ENCODE results near the gene OTUD7B.

The OTUD7B gene

GRCh38 chr1:150051089-150051373, 40.5 kb upstream of the OTUD7B start:
- H3K4me1 ChIP-seq = no peaks in the 10 kb centered on the region
- H2AFZ ChIP-seq = no peak overlapping the region
- H3K36me3 ChIP-seq (ENCODE audit: control insufficient read depth, insufficient read depth, low read length) = no peaks in the 10 kb centered on the region
- no peak for TF ChIP-seq CTCF (IDR thresholded peaks at IDR 0.05)
- no peak overlapping the region for H3K27ac ChIP-seq
- no peak overlapping the region for H3K9ac ChIP-seq
- H3K9me3 ChIP-seq (ENCODE audit: control insufficient read depth, low read length) = no peaks in the 10 kb centered on the region
- no peaks in the 10 kb centered on the region for H3K27me3 ChIP-seq (ENCODE audit: control insufficient read depth, insufficient read depth, low read length)
- H3K4me3 ChIP-seq (ENCODE audit: low read depth, low read length) = no peak overlapping the region
- no peaks in the 10 kb centered on the region for H3K79me2 ChIP-seq
- H3K4me2 ChIP-seq (ENCODE audit: low read length) = no peak overlapping the region

DNA sequence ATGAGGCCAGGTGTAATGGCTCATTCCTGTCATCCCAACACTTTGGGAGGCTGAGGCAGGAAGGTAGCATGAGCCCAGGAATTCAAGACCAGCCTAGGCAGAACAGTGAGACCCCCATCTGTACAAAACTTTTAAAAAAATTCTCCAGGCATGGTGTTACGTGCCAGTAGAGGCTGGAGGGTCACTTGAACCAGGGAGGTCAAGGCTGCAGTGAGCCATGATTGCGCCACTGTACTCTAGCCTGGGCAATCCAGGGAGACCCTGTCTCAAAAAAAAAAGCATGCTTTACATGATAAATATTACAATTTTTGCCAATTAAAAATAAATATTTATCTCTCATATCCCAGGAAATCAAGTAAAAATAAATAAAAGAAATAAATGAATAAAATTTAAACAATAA, 39.4 kb upstream of the OTUD7B start:
- H3K9me3 ChIP-seq (ENCODE audit: control insufficient read depth, low read length) = no peaks in the 10 kb centered on the region
- no peak overlapping the region for H3K4me2 ChIP-seq (ENCODE audit: low read length)
- no peaks in the 10 kb centered on the region for H3K4me1 ChIP-seq
- TF ChIP-seq CTCF (IDR thresholded peaks at IDR 0.05) = no peak
- H3K79me2 ChIP-seq = no peaks in the 10 kb centered on the region
- H3K27me3 ChIP-seq (ENCODE audit: control insufficient read depth, insufficient read depth, low read length) = no peaks in the 10 kb centered on the region
- no peak overlapping the region for H3K9ac ChIP-seq
- no peaks in the 10 kb centered on the region for H3K36me3 ChIP-seq (ENCODE audit: control insufficient read depth, insufficient read depth, low read length)
- no peak overlapping the region for H3K4me3 ChIP-seq (ENCODE audit: low read depth, low read length)
- H3K27ac ChIP-seq = no peak overlapping the region
- H2AFZ ChIP-seq = no peak overlapping the region

- H3K36me3 ChIP-seq (ENCODE audit: control insufficient read depth, insufficient read depth, low read length) = no peaks in the 10 kb centered on the region
- H3K9me3 ChIP-seq (ENCODE audit: control insufficient read depth, low read length) = no peaks in the 10 kb centered on the region
- H3K27me3 ChIP-seq (ENCODE audit: control insufficient read depth, insufficient read depth, low read length) = no peaks in the 10 kb centered on the region
- H3K4me3 ChIP-seq (ENCODE audit: low read depth, low read length) = no peak overlapping the region
- no peak overlapping the region for H3K27ac ChIP-seq
- no peak for TF ChIP-seq CTCF (IDR thresholded peaks at IDR 0.05)
- no peaks in the 10 kb centered on the region for H3K79me2 ChIP-seq
- no peaks in the 10 kb centered on the region for H3K4me1 ChIP-seq
- H3K4me2 ChIP-seq (ENCODE audit: low read length) = no peak overlapping the region
- no peak overlapping the region for H2AFZ ChIP-seq
- no peak overlapping the region for H3K9ac ChIP-seq
These were observed 23.8 kb upstream of the OTUD7B start for GRCh38 chr1:150034336-150034735.

DNA sequence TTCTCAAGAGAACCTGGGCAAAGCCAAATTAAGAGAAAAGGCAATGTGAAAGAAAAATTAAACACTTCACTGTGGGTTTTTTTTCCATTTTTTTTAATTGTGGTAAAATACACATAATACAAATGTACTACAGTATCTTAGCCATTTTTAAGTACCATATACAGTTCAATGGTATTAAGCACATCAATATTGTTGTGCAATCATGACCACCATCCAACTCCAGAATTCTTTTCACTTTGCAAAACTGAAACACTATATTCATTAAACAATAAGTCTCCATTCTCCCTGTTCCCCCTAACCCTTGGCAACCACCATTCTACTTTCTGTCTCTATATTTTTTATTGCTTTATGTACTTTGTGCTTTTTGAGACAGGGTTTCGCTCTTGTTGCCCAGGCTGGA, 17.8 kb upstream of the OTUD7B start:
- no peak overlapping the region for H2AFZ ChIP-seq

More for the DNA sequence above, 17.8 kb upstream of the OTUD7B start:
- TF ChIP-seq CTCF (IDR thresholded peaks at IDR 0.05) = no peak
- H3K36me3 ChIP-seq (ENCODE audit: control insufficient read depth, insufficient read depth, low read length) = no peaks in the 10 kb centered on the region
- no peaks in the 10 kb centered on the region for H3K27me3 ChIP-seq (ENCODE audit: control insufficient read depth, insufficient read depth, low read length)
- H3K9ac ChIP-seq = no peak overlapping the region
- H3K4me2 ChIP-seq (ENCODE audit: low read length) = no peak overlapping the region
- no peaks in the 10 kb centered on the region for H3K9me3 ChIP-seq (ENCODE audit: control insufficient read depth, low read length)
- H3K4me3 ChIP-seq (ENCODE audit: low read depth, low read length) = no peak overlapping the region
- H3K27ac ChIP-seq = no peak overlapping the region
- no peaks in the 10 kb centered on the region for H3K4me1 ChIP-seq
- no peaks in the 10 kb centered on the region for H3K79me2 ChIP-seq
